Sciatic nerve (tissue), 2 donors: Measurements from ENCODE around the gene AANAT. TPM values are rescaled to one million over a fixed set of nuclear protein-coding genes. Genes with fewer than 3 reads are reported as not detected.
"Not testable (repeated sequence)": the region's sequence is repeated elsewhere in the genome, so short reads cannot be mapped to it uniquely, and the experiment has no call there.

Source experiments
- ATAC-seq: fragments of 200-7000 bp; cut with Tn5 transposase; one replicate; pipeline ENCODE4 v1.9.1; 2020; ENCODE audit warnings: mild to moderate bottlenecking, moderate library complexity
- DNase-seq: peaks from one replicate; pipeline ENCODE4 v3.0.0-alpha.2; 2020; ENCODE audit warnings: low spot score
- intact Hi-C: fragments of 100-400 bp; cut with DNase I; formaldehyde crosslinking; loops from one replicate; pipeline ENCODE4 v1.14.2; 2022
- total RNA-seq: library from RNA; stranded (reverse); fragmentation: NEBNext Ultra II Directional; extraction: Animal tissue kit (Norgen Biotek cat#: 25700); gene quantifications from one replicate; pipeline ENCODE4 v1.2.1, GENCODE V29; 2021
- donor health status: DM: no; HTN: no; CAD: no.
- donor health status: DM: no; HTN: no; CAD: no.

The AANAT gene
- total RNA-seq, 1 donor from 2014 or later, result not detected

DNA sequence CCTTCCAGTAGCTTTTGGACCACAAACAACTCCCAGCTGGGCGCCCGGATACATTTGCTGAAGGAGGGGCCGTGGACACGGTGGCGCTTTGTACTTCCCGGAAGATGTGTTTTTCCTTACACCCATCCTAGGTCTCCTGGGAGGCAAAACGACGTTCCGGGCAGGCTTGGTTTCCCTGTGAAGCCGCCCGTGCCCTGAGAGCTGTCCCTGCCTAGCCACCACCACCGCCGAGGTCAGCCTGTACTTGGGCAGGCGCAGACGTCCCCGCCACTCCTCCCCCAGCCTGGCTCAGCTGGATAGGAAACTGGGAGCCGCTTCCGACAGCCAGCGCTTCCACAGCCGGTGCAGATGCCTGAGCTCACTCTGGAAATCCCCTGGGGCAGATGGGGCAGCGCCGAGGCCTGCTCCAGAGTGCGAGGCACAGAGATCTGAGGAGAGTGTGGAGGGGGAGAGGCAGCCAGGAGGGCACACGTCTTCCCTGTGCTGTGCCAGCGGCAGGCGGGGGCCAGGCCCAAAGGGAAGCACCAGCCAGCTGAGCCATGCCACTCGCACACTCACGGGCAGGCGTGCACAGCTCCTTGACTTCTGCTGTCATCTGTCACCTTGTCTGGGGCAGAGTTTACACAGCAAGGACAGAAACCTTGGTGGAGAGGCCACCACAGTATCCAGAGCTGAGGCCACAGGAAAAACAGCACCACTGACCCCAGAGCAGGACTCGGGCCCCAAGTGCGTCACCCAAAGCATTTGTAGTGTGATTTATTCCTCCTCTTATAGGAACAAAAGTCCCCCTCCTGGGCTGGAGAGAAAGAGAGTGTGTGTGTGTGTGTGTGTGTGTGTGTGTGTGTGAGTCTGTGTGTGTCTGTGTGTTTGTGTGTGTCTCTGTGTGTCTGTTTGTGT lies 30.8 kb downstream of the AANAT start:
- DNase-seq (peak; percentile 83), ATAC-seq (peak; percentile 46)
- intact Hi-C loops, result no loop called here

DNA sequence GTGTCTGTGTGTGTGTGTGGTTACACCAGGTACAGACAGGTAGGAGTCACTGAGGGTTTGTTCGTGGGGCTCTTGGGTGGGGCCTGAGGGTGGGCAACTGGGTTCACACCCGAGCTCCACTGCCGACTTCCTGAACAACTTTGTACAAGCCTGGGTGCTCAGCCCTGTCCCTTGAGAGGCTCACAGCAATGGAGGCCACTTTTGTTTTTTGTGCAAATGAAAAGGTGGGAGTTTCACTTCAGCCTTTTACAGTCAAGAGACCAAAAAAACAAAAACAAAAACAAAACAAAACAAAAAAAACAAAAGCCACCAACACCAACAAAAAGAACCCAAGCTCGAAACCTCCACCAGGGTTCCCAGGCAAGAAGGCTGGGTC lies 31.5 kb downstream of the AANAT start:
- intact Hi-C loops, result no loop called here

DNA sequence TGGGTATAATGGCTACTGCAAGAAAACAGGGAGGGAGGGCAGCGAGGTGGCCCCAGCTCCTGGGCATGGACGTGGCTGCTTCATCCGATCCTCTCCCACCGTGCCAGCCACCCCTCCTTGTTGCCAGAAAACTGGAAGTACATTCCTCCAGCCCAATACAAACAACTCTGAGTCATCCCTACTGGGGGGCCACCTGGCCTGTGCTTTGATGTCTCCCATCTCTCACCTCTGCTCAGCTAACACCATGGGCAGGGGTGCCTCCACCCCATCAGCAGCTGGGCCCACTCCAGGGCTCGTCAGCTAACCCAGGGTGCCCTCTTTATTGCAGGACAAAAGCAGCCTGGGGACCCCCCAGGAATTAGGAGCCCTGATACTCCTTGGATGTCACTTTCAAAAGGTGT lies 31.9 kb downstream of the AANAT start:
- DNase-seq, result no peak
- no peak for ATAC-seq

More for the DNA sequence above, 31.5 kb downstream of the AANAT start:
- no peak for ATAC-seq
- DNase-seq, result no peak

DNA sequence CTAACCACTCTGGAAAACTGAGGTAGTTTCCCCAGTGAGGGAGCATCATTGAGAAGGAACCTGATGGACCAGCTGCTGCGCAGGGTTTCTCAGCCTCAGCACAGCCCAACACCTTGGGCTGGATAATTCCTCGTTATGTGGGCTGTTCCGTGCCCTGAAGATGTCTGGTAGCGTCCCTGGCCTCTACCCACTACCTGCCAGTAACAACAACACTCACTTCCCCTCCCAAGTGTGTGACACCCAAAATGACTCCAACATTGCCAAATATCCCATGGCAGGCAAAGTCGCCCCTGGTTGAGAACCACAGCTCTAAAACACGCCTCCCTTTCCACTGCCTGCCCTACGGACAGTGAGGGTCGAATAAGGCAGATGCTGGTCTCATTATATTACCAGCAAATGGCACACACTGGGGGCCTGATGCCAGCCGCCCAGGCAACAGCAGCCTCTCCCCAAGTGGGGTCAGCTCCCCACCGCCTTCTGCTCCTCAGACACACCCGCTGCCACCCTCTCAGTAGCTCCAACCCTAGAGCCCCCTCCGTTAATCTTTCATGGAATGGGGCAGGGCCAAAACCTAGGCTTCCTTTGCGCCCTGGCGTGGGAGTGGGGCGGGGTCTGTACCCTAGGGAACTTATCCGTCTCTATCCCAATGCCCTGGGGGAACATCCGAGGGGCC lies 32.8 kb downstream of the AANAT start:
- intact Hi-C loops, result no loop called here
- DNase-seq, result no peak
- no peak for ATAC-seq

More for the DNA sequence above, 31.9 kb downstream of the AANAT start:
- intact Hi-C loops, result no loop called here

DNA sequence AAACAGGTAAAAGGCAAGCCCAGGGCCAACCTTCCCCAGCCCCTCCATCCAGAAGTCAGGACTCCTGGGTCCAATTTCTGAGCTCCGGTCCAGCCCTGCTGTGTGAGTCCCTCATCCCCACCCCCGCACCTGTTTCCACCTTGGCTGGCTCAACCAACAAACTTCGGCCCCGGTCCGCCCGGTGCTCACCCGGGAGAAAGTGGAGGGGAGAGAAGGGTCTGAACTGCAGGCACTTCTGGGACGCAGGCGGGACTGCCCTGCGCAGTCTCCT lies 33.3 kb downstream of the AANAT start:
- intact Hi-C loops, result no loop called here
- DNase-seq (no peak), ATAC-seq (no peak)

DNA sequence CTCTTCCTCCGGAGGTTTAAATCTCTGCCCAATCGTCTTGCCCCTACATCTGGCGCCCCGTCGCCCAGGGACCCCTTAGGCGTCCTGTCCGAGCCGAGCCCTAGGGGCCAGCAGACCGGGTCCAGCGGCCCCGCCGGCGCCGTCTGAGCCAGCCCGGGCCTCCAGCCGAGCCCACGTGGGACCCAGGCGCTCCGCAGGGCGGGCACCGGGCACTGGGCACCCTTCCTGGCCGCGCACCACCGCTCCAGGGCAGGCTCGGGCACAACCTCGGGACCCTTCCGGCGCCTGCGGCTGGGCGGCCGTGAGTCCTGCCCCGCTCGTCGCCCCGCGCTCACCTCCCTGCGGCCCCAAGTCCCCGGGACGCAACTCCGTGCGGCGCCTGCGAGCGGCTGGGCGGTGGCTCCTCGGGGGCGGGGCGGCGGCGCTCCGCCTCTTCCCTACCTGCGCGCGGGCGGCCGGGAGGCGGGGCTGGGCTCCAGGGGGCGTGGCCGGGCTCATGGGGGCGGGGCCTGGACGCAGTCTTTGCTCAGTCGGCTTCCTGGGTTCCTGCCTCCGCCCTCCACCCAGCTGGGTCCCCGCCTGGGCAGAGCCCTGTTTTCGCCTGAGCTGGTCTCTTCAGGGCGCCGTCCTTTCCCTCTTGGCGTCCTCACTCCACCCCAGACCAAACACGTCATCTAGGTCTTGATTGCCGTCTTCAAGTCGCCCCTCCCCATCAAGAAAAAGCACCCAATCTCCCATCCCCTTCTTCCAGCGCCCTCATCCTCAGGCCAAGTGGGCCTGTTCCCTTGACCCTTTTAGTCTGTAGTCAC lies 33.8 kb downstream of the AANAT start, which contains the start of gene RHBDF2:
RHBDF2 (minus strand) TSS at position 406 of the 809 bp plus-strand sequence. CDS start 19,899 bp downstream, outside the sequence.
- ATAC-seq (peak; percentile 88), DNase-seq (peak; percentile 94)
- intact Hi-C loops, result no loop called here

DNA sequence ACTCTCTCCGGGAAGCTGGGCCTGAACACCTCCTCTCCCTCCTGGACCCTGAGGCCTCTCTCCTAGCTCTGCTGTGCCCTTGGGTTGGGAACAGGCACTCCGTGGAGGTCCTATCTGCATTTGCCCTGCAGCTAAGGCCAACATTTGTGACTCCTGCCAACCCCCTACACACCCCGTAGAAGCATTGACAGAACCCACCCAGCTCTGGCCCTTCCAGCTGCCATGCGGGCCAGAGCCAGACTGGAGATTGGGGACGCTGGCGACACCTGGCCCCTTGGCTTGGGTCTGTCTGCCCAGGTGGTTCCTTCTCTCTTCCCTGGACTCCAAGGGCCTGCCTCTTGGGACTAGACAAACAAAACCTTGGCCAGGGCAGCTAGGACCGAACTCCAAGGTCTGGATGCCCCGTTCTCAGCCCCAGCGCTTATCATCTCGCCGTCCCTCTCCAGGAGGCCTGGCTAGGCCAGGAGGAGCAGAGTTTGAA lies 34.5 kb downstream of the AANAT start:
- no peak for DNase-seq
- intact Hi-C loops, result no loop called here
- ATAC-seq, result no peak

DNA sequence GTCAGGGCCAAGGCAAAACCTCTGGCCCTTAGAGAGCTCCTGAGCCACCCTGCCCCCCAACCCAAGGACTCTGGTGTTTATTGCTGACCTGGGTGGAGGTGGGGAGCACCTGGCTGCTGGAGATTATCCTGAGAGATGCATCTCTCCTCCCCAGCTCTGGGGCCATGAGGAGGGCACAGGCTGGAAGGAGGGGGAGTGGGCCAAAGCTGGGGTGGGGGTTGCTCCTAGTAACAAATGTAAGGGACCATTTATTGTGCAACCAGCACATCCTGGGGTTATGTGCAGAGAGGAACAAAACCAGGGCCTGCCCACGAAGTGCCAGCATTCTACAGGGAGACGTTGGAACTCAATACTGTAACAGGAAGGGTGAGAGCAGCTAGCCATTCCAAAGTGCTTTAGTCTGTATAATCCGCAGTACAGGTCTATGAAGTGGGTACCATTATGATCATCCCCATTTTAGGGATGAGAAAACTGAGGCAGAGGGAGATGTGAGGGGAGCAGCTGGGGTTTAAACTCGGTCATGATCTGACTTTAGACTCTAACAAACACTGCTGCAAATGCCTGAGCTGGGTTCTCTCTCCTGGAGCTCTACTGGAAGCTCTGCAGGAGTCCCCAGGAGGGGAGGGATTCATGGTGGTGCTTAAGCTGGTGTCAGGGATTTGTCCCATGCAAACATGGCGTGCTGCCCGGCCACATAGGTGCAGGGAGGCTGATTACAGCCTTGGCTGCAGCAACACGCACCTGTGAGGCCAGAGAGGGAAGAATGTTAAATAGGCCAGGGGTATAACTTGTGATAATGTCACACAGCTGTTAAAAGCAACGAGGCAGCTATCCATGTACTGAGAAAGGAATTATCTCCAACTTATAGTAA lies 35.2 kb downstream of the AANAT start:
- DNase-seq (no peak), ATAC-seq (no peak)
- intact Hi-C loops, result no loop called here

DNA sequence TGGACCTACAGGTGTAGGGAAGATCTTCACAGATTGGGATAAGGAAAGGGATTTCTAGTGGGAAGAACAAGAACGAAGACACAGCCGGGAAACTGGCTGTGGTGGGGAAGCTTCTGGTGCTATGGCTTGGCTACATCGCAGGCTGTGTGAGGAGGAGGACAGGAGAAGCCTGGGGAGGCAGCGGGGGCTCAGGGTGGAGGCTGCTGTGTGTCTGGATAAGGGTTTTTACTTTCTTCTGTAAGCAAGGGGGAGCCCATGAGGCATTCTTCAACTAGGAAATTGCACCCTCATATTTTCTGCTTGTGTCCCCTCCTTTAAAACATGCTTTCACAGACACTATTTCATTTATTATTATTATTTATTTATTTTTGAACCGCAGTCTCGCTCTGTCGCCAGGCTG lies 36.7 kb downstream of the AANAT start:
- no peak for ATAC-seq
- intact Hi-C loops, result no loop called here

DNA sequence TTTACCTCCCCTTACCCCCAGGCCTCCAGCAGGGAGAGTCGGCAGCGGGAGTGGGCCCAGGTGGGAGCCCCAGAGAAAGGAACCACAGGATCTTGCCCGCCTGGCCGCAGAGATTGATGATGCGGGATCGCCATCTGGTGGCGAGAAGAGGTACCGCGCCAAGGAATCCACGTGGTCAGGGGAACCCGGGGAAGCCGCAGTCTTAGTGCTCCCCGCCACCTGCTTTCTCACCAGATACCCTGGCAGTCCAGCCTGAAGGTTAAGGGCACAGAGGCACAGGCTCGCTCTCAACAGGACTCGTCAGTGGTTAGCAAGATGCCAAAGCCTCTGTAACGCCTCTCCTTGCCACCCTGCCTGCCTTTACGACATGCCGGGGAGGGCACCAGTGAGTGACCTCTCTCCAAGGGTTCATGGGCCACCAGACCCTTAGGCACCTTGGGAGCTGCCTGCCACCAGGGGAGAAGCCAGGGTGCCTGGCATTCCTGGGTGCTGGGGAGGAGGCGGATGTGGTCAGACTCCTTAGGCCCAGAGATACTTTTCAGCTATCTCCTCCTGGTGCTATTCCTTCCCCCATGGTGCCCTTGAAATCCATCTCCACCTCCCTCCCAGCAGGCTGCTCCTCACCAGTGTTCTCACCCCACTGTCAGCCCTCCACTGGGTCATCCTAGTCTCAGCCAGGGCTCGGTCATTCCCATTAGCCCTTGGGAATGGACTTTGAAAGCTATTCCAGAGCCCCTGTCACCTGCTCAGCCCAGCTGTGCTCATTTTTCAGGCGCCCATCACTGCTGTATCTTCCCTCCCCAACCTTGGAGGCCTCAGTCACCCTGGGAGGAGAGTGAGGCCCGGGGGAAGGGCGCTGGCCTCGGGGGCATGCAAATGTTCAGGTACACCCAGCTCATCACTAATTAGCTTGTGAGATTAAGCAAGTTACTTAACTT lies 39.3 kb downstream of the AANAT start:
- intact Hi-C loops, result loop anchor here (5.0 kb wide), 1 partner anchor 39 kb away; the partner anchor contains the start of gene AANAT
- DNase-seq (peak; percentile 92), ATAC-seq (peak; percentile 81)

More for the DNA sequence above, 36.7 kb downstream of the AANAT start:
- DNase-seq, result no peak

DNA sequence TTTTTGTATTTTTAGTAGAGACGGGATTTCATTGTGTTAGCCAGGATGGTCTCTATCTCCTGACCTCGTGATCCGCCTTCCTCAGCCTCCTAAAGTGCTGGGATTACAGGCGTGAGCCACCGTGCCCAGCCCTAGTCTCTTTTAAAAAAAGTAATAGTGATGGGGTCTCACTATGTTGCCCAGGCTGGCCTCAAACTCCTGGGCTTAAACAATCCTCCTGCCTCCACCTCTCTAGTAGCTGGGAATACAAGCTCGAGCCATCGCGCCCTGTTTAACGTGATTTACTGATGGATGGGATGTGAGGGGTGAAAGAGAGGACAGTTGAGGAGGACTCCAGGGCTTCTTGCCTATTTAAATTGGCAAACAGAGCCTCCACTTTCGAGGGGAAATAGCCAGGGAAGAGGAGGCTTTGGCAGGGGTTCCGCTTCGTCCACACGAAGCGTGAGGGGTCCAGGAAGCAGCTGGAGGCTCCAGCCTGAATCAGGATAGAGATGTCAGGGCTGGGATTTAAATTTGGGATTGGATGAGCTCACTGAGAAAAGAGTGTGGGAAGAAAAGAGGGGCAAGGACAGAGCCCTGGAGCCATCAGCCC lies 41.2 kb downstream of the AANAT start:
- intact Hi-C loops, result loop anchor here (5.0 kb wide), 1 partner anchor 41 kb away; the partner anchor contains the start of gene AANAT
- DNase-seq, ATAC-seq: not testable (repeated sequence)

DNA sequence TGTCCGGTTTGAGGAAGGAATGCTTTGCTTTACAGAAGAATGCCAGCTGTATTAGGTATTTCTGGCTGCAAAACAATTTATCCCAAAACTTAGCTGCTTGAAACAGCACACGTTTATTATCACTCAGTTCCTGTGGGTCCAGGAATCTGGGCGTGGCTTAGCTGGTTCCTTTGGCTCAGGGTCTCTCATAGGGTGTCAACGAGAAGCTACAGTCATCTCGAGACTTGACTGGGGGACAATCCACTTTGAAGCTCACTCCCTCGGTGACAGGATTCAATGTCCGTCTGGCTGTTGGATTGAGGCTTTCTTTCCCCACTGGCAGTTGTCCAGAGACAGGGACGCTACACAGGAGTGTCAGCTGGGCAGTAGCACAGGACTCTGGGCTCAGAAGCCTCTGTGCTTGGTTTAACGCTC lies 43.4 kb downstream of the AANAT start:
- intact Hi-C loops, result no loop called here
- no peak for DNase-seq

DNA sequence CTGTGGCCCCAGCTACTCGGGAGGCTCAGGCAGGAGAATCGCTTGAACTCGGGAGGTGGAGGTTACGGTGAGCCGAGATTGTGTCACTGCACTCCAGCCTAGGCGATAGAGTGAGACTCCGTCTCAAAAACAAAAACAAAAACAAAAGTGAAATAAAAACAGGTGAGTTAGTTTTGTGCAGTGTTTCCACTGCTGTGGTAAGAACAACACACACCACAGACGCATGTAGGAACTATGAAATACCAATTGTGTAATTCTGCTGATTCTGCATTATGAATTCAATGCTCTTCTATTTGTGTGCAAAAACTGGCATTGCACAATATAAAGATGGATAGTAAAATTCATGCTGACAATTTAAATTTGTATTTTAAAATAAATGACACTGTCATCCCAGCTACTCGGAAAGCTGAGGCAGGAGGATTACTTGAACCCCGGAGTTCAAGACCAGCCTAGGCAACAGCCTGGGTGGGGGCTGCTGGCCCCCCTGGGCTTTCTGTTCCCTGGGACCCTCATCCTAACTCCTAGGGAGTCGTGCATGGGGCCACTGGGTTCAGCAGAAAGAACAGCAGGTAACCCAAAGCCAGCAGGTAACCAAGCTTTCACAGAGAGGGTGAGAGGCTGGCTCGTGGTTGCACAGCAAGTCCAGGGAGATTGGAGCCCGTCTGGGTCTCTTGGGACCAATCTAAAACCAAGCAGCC lies 44.4 kb downstream of the AANAT start:
- intact Hi-C loops, result no loop called here
- no peak for ATAC-seq
- no peak for DNase-seq

More for the DNA sequence above, 43.4 kb downstream of the AANAT start:
- ATAC-seq, result no peak

DNA sequence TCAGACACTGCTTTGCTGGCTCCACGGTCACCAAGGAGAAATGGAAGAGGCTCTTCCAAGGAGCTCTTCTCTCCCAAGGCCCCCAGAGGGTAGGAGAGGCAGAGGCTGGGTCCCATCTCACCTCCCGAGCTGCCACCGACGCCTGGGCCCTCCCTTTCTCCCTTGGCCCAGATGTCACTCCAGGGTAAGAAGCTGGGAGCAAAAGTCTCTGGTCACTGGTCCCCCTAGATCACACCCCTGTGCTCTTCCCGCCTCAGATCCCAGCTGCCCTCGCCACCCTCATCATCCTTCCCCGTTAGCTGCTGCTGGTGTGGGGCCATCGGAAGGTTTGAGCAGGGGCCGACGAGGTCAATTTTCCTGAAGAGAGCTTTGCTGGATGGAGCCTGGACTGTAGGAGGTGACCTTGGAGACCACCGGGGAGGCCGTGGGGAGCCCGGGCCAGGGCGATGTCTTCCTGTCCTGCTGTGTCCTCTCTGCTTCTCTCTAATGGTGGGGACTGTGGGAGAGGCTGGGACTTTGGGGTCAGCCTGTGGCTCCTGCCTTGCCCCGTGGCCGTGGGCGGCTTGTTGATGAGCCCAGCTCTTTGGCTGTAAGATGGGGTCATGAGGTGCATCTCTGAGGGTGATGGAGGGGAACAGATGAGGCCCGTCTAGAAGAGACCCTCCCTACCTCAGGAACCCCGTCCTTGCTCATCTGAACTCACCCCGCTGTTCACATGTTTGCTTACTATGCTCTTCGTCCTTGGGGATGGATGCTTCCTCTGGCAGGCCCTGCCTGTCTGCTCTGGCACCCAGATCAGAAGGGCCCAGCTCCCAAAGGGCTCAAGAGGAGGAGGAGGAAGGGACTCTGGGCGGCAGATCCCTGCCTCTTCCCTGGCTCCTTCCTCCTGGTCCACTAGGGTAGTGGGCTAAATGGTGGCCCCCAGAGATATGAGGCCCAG lies 45.2 kb downstream of the AANAT start:
- no peak for ATAC-seq
- intact Hi-C loops, result no loop called here
- DNase-seq, result no peak

DNA sequence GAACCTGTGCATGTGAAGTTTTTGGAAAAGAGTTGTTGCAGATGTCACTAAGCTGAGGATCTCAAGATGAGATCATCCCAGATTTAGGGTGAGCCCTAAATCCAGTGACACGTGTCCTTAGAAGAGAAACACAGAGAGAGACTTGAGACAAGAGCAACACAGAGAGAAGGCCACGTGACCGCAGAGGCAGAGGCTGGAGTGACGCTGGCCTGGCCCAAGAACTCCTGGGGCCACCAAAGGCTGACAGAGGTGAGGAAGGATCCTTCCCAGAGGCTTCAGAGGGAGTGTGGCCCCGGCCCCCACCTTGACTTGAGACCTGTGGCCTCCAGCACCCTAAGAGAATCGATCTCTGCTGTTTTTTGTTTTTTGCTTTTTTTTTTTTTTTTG lies 45.9 kb downstream of the AANAT start:
- intact Hi-C loops, result no loop called here
- ATAC-seq, result no peak
- DNase-seq, result no peak
